Measurements from ENCODE around the gene FUZ.

Gene FUZ

GRCh38 chr19:49853852-49854377, 40.8 kb upstream of the FUZ start:
- H3K9ac ChIP-seq = peak overlapping the region; percentile 2 to 95 (median 56); a peak in 17 of 22 replicates

GRCh38 chr19:49852631-49853126, 39.6 kb upstream of the FUZ start:
- H3K9ac ChIP-seq = peak overlapping the region; percentile 40 to 97 (median 93); a peak in 17 of 22 replicates
- no peak for TF ChIP-seq Cebpa-rat (IDR thresholded peaks at IDR 0.05)
- H3K27ac ChIP-seq = no peak overlapping the region
- H3K9me3 ChIP-seq (replicated peaks in 1 of 11) = peaks cover 0 to 14% (median 8%) of the 10 kb centered on the region in 11 experiments; a peak in 12 of 22 replicates
- H4K20me1 ChIP-seq = peaks cover 56 to 66% (median 60%) of the 10 kb centered on the region in 11 experiments
- peaks cover 24 to 42% (median 37%) of the 10 kb centered on the region in 11 experiments for H3K36me3 ChIP-seq
- peak overlapping the region; percentile 89 to 100 (median 98) for H3K4me2 ChIP-seq
- H3K27me3 ChIP-seq = no peaks in the 10 kb centered on the region
- H3K4me3 ChIP-seq = peak overlapping the region in 9 of 10 experiments; percentile 83 to 99 (median 97); a peak in 16 of 20 replicates
- peaks cover 39 to 59% (median 49%) of the 10 kb centered on the region in 10 experiments for H3K4me1 ChIP-seq

More at GRCh38 chr19:49853852-49854377, 40.8 kb upstream of the FUZ start:
- no peaks in the 10 kb centered on the region for H3K27me3 ChIP-seq
- H3K4me1 ChIP-seq = peaks cover 26 to 48% (median 39%) of the 10 kb centered on the region in 10 experiments
- peaks cover 68 to 78% (median 72%) of the 10 kb centered on the region in 11 experiments for H4K20me1 ChIP-seq
- TF ChIP-seq Cebpa-rat (IDR thresholded peaks at IDR 0.05) = no peak
- H3K4me3 ChIP-seq = no peak overlapping the region
- peak overlapping the region; percentile 89 to 100 (median 98) for H3K4me2 ChIP-seq
- H3K9me3 ChIP-seq (replicated peaks in 1 of 11) = peaks cover 0 to 9% (median 6%) of the 10 kb centered on the region in 11 experiments; a peak in 12 of 22 replicates
- 0 out of 22 replicates have a peak overlapping the region, but pooled peaks of 3 of the 11 experiments have one; percentile 1 to 18 (median 12) for H3K27ac ChIP-seq
- peaks cover 36 to 53% (median 49%) of the 10 kb centered on the region in 11 experiments for H3K36me3 ChIP-seq

GRCh38 chr19:49851456-49852259, 38.6 kb upstream of the FUZ start:
- Histone ChIP-seq H3K9me3 (replicated peaks in 1 of 11) (peaks cover 0 to 14% (median 8%) of the 10 kb centered on the region in 11 experiments; a peak in 12 of 22 replicates), H3K27me3 (no peaks in the 10 kb centered on the region), H3K4me1 (peaks cover 40 to 59% (median 49%) of the 10 kb centered on the region in 10 experiments), H3K27ac (peak overlapping the region; percentile 88 to 97 (median 92)), H3K4me3 (peak overlapping the region; percentile 83 to 99 (median 96)), H3K36me3 (peaks cover 17 to 31% (median 26%) of the 10 kb centered on the region in 11 experiments; a peak in 21 of 22 replicates), H3K9ac (peak overlapping the region; percentile 87 to 99 (median 94)), H4K20me1 (peaks cover 46 to 56% (median 50%) of the 10 kb centered on the region in 11 experiments), H3K4me2 (peak overlapping the region; percentile 91 to 100 (median 98))
- no peak for TF ChIP-seq Cebpa-rat (IDR thresholded peaks at IDR 0.05)

- Histone ChIP-seq H3K4me1 (peaks cover 40 to 59% (median 49%) of the 10 kb centered on the region in 10 experiments), H3K9me3 (replicated peaks in 1 of 11) (peaks cover 0 to 14% (median 8%) of the 10 kb centered on the region in 11 experiments; a peak in 12 of 22 replicates), H3K27me3 (no peaks in the 10 kb centered on the region), H3K4me3 (peak within 1 kb of the TSS; percentile 83 to 99 (median 96)), H3K4me2 (peak within 1 kb of the TSS; percentile 91 to 100 (median 98)), H3K36me3 (peaks cover 9 to 22% (median 17%) of the 10 kb centered on the region in 11 experiments; a peak in 20 of 22 replicates), H3K27ac (peak within 1 kb of the TSS; percentile 88 to 97 (median 92)), H3K9ac (peak within 1 kb of the TSS; percentile 87 to 99 (median 94)), H4K20me1 (peaks cover 37 to 46% (median 40%) of the 10 kb centered on the region in 11 experiments)
- no peak for TF ChIP-seq Cebpa-rat (IDR thresholded peaks at IDR 0.05)
These were observed 37.6 kb upstream of the FUZ start, which contains the start of gene PTOV1 for GRCh38 chr19:49850487-49851342. Gene PTOV1, plus strand, starts transcription at chr19:49851159.

DNA sequence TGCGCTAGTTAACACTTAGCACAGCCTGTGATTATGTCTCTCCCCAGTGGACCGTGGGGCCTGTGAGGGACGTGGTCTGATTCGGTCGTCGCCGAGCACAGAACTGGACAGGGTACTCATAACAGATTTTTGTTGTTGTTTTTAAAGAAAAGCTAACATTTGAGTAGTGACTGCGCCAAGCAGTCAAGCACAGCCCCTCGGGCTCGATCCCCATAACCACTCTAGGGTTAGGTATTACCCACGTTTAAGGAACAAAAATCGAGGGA, 37.1 kb upstream of the FUZ start:
- H4K20me1 ChIP-seq = peaks cover 31 to 41% (median 34%) of the 10 kb centered on the region in 11 experiments
- TF ChIP-seq Cebpa-rat (IDR thresholded peaks at IDR 0.05) = no peak
- H3K9me3 ChIP-seq (replicated peaks in 1 of 11) = peaks cover 0 to 14% (median 8%) of the 10 kb centered on the region in 11 experiments; a peak in 12 of 22 replicates
- peaks cover 40 to 56% (median 49%) of the 10 kb centered on the region in 10 experiments for H3K4me1 ChIP-seq
- H3K27me3 ChIP-seq = no peaks in the 10 kb centered on the region
- peaks cover 3 to 16% (median 11%) of the 10 kb centered on the region in 11 experiments; a peak in 20 of 22 replicates for H3K36me3 ChIP-seq
- peak overlapping the region; percentile 56 to 92 (median 83) for H3K4me2 ChIP-seq
- H3K4me3 ChIP-seq = peak overlapping the region; percentile 83 to 99 (median 96)
- H3K27ac ChIP-seq = peak overlapping the region; percentile 88 to 97 (median 92); a peak in 19 of 22 replicates
- peak overlapping the region; percentile 87 to 99 (median 94) for H3K9ac ChIP-seq

GRCh38 chr19:49849433-49850220, 36.5 kb upstream of the FUZ start:
- TF ChIP-seq Cebpa-rat (IDR thresholded peaks at IDR 0.05) = no peak
- peak overlapping the region; percentile 56 to 92 (median 83) for H3K4me2 ChIP-seq
- H3K27ac ChIP-seq = peak overlapping the region in 7 of 11 experiments; percentile 88 to 96 (median 91); a peak in 4 of 22 replicates
- peak overlapping the region in 5 of 11 experiments; percentile 87 to 97 (median 93); a peak in 8 of 22 replicates for H3K9ac ChIP-seq
- peaks cover 0 to 11% (median 7%) of the 10 kb centered on the region in 11 experiments; a peak in 15 of 22 replicates for H3K36me3 ChIP-seq
- H3K9me3 ChIP-seq (replicated peaks in 1 of 11) = peaks cover 0 to 14% (median 8%) of the 10 kb centered on the region in 11 experiments; a peak in 12 of 22 replicates
- H3K27me3 ChIP-seq = no peaks in the 10 kb centered on the region
- H3K4me1 ChIP-seq = peaks cover 40 to 58% (median 49%) of the 10 kb centered on the region in 10 experiments
- H3K4me3 ChIP-seq = peak overlapping the region in 7 of 10 experiments; percentile 89 to 99 (median 97); a peak in 8 of 20 replicates
- peaks cover 28 to 35% (median 29%) of the 10 kb centered on the region in 11 experiments for H4K20me1 ChIP-seq

DNA sequence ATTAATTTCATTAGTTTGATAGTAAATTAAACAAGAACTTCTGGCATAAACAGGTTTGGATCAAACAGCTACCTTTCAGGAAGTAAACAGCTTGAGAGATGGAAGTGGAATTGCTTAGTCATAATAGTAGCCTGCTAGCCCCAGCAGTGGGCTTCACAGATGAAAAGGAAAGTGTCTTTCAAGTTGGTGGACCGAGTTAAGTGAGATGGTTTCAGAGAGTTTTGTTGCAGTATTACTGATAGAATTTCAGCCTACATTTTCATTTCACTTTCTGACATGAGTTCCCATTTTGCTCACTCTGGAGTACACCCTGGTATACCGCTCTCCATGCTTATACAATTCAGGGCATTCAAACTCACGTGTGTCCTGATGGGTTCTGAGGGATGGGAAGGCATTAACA, 35.8 kb upstream of the FUZ start:
- Histone ChIP-seq H3K27ac (no peak overlapping the region), H4K20me1 (peaks cover 21 to 35% (median 22%) of the 10 kb centered on the region in 11 experiments), H3K36me3 (peaks cover 0 to 5% (median 0%) of the 10 kb centered on the region in 11 experiments; a peak in 4 of 22 replicates), H3K9me3 (replicated peaks in 1 of 11) (peaks cover 0 to 14% (median 8%) of the 10 kb centered on the region in 11 experiments; a peak in 12 of 22 replicates), H3K4me1 (peaks cover 39 to 59% (median 49%) of the 10 kb centered on the region in 10 experiments), H3K4me2 (peak overlapping the region in 8 of 11 experiments; percentile 23 to 73 (median 62); a peak in 11 of 22 replicates), H3K9ac (no peak overlapping the region), H3K27me3 (no peaks in the 10 kb centered on the region), H3K4me3 (no peak overlapping the region)
- no peak for TF ChIP-seq Cebpa-rat (IDR thresholded peaks at IDR 0.05)

All from BLaER1 treated with 17β-estradiol and CSF1 and Interleukin-3, amounts not matched to agents 10 nM and 100 nM (cell line).